RWPE1 (cell line): ENCODE measurements around the gene RHEB.

Source experiments
- CTCF ChIA-PET: fragments of 350-600 bp; sonication (Branson Sonifier 250); formaldehyde crosslinking; extraction: SDS; loops from one replicate; lab custom pipeline; 2021; lab: Yijun Ruan, JAX
- POLR2A ChIA-PET: fragments of 400-600 bp; formaldehyde crosslinking; extraction: SDS; loops from one replicate; lab custom pipeline; 2020; ENCODE audit warnings: antibody characterized with exemption; ENCODE audit not compliant: low non-redundant PET; lab: Yijun Ruan, JAX
- DNase-seq: peaks from one replicate; pipeline ENCODE4 v3.0.0; 2012; ENCODE audit warnings: low spot score
- H3K27ac ChIP-seq: fragments of 450-650 bp; 2 replicates; pipeline ENCODE4 v1.5.1; 2017
- CTCF ChIP-seq: fragments of 450-650 bp; conservative IDR thresholded peaks from 2 replicates; pipeline ENCODE4 v1.5.1; 2017; ENCODE audit warnings: low read depth, mild to moderate bottlenecking

RHEB gene

DNA sequence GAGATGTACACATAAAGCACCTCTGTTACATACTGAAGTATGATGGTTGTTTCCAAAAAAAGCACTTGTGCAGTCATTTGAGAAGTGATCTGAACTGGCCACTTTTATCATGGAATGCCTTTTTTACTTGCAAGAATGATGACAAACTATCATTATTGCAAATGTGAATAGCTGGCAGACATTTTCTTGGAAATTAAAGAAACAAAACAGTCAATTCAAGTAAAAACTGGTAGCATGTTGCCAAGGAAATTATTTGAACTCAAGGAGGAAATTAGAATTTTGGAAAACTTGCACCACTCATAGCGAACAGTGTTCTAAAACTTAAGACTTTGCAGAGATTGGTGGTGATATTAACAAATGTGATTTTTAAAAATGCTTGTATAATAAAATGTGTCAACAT lies 6.6 kb downstream of the RHEB start:
- TF ChIP-seq CTCF, result no peak
- POLR2A ChIA-PET, result no interaction called here
- CTCF ChIA-PET, result no interaction called here

GRCh38 chr7:151512353-151512752 lies 7.3 kb downstream of the RHEB start:
- CTCF ChIA-PET, result interaction anchor here (0.6 kb wide), 1 partner anchor 184 kb away, joined by 3 read pairs; no protein-coding TSS in a partner anchor
- no peak overlapping the region for H3K27ac ChIP-seq
- no peak for DNase-seq
- POLR2A ChIA-PET, result no interaction called here
- TF ChIP-seq CTCF, result no peak

More for the DNA sequence above, 6.6 kb downstream of the RHEB start:
- H3K27ac ChIP-seq, result no peak overlapping the region
- no peak for DNase-seq

GRCh38 chr7:151511946-151512345 lies 7.7 kb downstream of the RHEB start:
- DNase-seq, result no peak
- POLR2A ChIA-PET, result no interaction called here

DNA sequence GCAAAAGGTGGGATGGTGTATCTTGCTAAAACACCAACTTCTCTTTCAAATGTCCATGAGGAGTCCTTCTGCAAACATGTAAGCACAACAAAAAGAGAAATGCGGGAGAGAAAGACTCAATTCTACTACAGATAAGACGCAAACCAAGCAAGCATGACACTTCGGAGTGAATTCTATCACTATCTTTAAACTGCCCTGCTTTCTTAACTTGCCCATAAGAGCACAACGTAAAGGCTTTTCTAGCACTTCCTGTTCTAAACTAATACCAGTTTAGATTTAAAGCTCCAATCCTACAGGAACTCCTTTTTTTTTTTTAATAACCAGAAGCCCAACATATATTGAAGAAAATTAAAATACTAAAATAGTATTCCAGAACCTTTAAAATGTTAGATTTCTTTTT lies 8.4 kb downstream of the RHEB start:
- CTCF ChIA-PET, result no interaction called here
- TF ChIP-seq CTCF, result no peak
- H3K27ac ChIP-seq, result no peak overlapping the region; the same call in 1 of the 2 replicates
- POLR2A ChIA-PET, result no interaction called here
- DNase-seq, result no peak

More at GRCh38 chr7:151511946-151512345, 7.7 kb downstream of the RHEB start:
- CTCF ChIA-PET, result no interaction called here
- TF ChIP-seq CTCF, result no peak
- H3K27ac ChIP-seq, result peak overlapping the region; percentile 23; the same call in 1 of the 2 replicates

DNA sequence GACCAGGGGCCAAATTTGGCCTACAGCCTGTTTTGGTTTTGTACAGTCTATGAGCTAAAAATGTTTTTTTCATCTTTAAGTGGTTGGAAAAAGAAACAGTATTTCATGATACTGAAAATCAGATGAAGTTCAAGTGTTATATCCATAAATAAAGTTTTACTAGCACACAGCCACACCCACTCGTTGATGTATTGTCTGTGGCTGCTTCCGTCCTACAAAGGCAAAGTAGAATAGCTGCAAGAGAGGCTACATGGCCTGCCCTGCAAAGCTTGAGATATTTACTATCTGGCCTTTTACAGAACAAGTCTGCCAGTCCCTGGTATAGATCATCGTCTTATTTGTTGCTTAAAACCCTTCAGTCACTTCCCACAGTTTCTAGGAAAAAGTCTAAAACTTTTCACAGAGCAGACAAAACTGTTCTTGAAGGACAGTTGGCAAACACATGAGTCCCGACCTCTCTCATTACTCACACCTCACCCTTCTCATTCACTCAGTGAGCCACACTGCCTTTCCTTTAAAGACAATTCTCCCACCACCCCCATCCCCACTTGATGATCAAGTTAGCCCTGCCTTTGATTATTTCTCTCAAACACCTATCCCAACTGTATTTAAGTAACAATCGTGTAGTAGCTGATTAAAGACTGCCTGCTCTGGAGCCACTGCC lies 9.9 kb downstream of the RHEB start:
- TF ChIP-seq CTCF, result no peak
- ChIA-PET POLR2A (no interaction called here), CTCF (interaction anchor here (0.6 kb wide), 1 partner anchor 56 kb away, joined by 3 read pairs; no protein-coding TSS in a partner anchor)
- H3K27ac ChIP-seq, result no peak overlapping the region
- DNase-seq, result no peak

DNA sequence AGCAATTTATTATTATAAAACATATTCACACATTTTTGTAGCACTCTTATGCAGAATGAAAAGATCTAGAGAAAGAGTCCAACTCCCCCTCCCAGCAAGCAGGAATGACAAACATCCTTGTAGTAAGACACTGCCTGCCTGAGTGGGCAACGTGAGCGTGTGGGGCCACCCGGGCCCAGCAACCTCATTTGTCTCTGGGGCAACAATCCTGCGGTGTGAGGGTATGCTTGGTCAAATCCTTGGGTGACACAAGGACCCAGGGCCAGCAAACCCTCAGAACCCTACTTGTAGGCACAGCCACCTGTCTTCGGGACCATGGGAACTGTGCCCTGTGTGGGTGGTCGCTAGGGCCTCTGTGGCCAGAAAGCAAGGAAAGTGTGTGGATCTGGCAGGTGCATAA lies 10.7 kb downstream of the RHEB start:
- TF ChIP-seq CTCF, result no peak
- no peak for DNase-seq
- ChIA-PET POLR2A (no interaction called here), CTCF (no interaction called here)
- H3K27ac ChIP-seq, result peak overlapping the region; percentile 22; the same call in 1 of the 2 replicates
